Ramos (cell line): ENCODE data around the gene KCTD14.
"Not testable (repeated sequence)": the region's sequence is repeated elsewhere in the genome, so short reads cannot be mapped to it uniquely, and the experiment has no call there.

ENCODE experiments used
- in situ Hi-C: fragments of 300-500 bp; cut with MboI; formaldehyde crosslinking; loops from one replicate; pipeline ENCODE4 v1.14.3; 2022; ENCODE audit warnings: low sequenced_read_pairs; ENCODE audit not compliant: unreplicated experiment

The KCTD14 gene

DNA sequence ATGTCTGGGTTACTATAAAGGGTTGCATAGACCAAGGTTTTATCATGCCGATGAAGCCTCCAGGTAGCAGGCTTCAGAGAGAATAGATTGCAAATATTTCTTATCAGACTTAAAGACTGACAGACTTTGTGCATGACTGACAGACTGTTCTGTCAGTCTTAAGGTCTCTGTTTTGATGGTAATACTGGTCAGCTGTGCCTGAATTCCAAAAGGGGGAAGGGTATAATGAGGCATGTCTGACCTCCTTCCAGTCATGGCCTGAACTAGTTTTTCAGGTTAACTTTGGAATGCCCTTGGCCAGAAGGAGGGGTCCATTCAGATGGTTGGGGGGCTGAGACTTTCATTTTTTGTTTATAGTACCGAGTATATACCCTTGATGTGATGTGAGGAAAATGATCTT is 4.7 kb upstream of the KCTD14 start:
- in situ Hi-C loops = no loop called here

DNA sequence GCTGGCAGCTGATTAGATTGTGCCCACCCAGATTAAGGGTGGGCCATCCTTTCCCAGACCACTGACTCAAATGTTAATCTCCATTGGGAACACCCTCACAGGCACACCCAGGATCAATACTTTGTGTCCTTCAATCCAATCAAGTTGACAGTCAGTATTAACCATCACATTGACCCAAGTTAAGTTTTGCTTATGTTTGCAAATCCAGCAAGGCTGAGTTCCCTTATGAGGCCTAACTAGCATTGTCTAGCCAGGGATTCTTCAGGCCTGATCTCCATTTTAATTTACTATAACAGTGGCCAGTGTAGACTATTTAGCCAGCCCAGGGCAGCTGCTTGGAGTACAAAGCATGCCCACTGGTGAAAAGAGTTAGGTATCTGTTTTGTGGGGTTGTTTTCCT is 2.3 kb upstream of the KCTD14 start:
- in situ Hi-C loops = no loop called here

DNA sequence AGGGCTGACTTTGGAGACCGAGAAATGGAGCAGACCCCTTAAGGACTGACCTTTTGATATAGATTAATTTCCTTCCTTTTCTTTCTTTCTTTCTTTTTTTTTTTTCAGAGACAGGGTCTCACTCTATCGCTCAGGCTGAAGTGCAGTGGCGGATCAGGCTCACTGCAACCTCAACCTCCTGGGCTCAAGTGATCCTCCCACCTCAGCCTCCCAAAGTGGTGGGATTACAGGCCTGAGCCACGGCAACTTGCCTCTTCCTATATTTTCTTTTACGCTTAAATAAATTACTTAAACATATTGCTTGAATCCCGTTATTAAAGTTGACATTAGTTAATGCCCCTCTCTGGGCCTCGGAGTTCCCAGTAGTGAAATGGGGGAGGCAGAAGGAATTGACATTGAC is 350 bp upstream of the KCTD14 start:
- in situ Hi-C loops = no loop called here

- in situ Hi-C loops = no loop called here
Measured at GRCh38 chr11:78021611-78022010, 1.5 kb downstream of the KCTD14 start.

DNA sequence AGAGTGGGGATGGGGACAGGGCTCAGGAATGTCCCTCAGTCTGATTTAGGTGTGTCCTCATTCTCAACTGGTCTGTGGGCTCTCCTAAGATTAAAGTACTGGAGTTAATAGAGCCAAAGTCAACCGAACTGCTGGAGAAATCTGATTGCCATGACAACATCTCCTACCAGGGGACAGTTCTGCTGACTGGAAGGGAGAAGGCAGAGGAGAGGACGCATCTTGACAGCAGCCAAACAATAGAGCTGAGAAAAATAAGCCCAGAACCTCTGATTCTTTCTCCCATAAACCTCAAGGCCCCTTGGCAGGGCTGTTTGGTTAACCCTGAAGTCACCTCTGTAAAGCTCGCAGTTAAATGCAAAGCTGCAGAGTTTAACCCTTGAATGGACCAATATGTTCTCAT is 2.8 kb downstream of the KCTD14 start:
- in situ Hi-C loops = no loop called here

DNA sequence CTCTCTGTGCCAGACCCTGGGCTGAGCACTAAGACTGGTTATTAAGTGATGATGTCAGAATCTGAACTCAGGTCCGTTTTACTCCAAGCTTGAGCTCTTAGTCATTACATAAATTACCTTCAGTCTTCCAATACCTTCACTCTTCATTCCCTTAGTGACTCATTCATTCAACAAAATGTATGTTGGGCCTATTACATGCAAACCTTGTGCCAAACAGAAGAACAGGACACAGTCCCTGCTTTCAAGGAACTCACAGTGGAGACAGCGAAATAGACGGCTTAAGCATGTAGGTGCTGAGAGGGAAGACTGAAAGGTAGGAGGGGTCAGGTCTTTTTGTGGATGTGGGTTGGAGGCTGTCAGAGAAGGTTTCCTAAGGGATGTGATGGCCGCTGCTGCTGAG is 3.3 kb downstream of the KCTD14 start:
- in situ Hi-C loops = no loop called here

GRCh38 chr11:78015878-78016277 is 7.2 kb downstream of the KCTD14 start:
- in situ Hi-C loops = no loop called here

- in situ Hi-C loops = not testable (repeated sequence)
Measured at GRCh38 chr11:78014937-78015520, 8.0 kb downstream of the KCTD14 start.

DNA sequence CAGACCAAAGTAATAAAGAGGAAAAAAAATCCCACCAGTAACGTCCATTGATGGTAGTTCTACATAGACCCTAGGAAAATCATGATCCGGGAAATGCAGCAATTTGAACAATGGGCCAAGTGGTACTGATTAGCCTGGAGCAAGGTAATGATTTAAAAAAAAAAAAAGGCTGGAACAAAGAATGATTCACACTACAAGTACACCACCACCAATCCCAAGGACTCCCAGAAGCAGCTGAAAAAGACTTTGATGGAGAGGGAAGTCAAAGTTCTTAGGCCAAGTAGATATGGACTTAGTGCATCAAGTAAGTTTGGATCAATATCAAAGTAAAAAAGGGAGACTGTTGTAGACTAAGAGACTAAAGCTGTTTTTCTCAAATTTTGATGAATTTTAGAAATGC is 11.8 kb downstream of the KCTD14 start:
- in situ Hi-C loops = no loop called here

DNA sequence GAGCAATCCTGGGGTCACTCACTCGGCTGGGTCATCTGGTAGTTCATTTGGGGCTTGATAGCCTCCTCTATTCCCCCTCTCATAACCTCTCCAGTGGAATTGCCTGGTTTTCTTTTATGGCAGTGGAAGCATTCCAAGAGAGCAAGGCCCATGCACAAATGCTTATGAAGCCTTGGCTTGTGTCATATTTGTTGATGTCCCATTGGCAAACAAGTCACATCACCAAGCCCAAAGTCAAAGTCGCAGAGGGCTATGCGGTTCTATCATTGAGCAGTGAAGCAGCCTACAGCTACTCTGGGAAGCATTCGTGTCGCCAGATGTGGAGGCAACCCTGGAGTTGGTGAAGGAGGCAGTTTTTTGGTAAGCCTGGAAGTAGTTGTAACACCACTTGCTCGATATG is 12.3 kb downstream of the KCTD14 start:
- in situ Hi-C loops = no loop called here

- in situ Hi-C loops = no loop called here
Measured at GRCh38 chr11:78010304-78010703, 12.8 kb downstream of the KCTD14 start.

GRCh38 chr11:78009062-78009461 is 14.0 kb downstream of the KCTD14 start:
- in situ Hi-C loops = no loop called here

DNA sequence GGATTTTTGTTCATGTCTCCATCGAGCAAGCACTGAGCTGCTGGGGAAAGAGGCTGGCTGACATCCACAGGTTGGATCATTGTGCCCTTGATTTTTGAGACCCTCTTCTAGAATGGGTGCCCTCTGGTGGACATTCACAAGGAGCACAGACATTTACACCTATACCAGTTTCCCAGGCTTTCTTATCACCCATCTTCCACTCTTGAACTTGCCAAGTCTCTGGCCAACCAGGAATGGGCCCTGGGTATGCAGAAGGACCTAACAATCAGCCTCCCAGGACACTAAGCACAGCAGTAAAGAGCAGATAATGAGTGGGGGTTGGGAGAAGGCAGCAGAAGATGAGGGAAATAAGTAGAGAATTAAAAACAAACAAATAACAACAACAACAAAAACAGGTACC is 22.9 kb downstream of the KCTD14 start:
- in situ Hi-C loops = no loop called here

GRCh38 chr11:77999446-78000030 is 23.5 kb downstream of the KCTD14 start:
- in situ Hi-C loops = no loop called here

GRCh38 chr11:77994434-77995362 is 28.4 kb downstream of the KCTD14 start, which contains the start of gene INTS4:
Gene INTS4, minus strand, starts transcription at chr11:77994668. Its CDS starts 25 bp downstream, at chr11:77994643.
- in situ Hi-C loops = no loop called here

DNA sequence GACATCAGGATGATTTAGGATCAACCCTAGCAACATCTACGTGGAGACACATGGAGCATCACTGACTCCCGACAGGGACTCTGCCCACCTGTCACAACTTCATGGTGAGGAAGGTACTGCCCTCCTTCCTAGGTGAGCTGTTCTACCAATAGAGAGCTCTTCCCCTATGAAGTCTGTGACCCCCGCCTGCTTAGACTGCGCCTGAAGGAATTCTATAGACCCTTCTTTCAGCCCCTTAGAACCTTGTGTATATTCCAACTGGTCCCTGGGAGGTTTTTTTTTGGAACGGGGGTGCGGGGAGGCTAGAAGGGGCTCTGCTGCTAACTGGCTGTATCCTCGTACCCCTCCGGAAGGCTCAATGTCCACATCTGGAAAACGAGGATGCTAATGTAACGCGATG is 29.2 kb downstream of the KCTD14 start:
- in situ Hi-C loops = no loop called here

DNA sequence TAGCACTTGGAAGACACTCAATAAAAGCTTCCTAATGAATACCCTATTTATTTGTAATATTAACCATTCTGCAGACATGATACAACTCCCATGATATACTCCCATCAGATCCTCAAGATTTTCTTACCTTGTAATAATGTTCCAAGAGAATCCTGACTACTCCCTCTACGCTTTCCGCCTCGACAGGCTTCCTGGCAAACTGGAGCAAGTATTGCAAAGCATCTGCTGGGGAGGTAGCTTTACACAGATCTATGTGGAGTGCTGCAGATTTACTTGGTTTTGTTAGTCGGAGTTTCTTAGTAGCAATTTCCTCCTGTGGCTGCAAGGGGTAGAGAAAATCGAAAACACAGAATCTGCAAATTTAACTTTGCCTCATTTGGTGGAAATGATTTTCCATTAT is 32.1 kb downstream of the KCTD14 start:
- in situ Hi-C loops = no loop called here

DNA sequence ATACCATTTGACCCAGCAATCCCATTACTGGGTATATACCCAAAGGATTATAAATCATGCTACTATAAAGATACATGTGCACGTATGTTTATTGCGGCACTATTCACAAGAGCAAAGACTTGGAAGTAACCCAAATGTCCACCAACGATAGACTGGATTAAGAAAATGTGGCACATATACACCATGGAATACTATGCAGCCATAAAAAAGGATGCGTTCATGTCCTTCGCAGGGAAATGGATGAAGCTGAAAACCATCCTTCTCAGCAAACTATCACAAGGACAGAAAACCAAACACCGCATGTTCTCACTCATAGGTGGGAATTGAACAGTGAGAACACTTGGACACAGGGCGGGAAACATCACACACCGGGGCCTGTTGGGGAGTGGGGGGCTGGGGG is 36.6 kb downstream of the KCTD14 start:
- in situ Hi-C loops = not testable (repeated sequence)

GRCh38 chr11:77981346-77981947 is 41.6 kb downstream of the KCTD14 start:
- in situ Hi-C loops = no loop called here

DNA sequence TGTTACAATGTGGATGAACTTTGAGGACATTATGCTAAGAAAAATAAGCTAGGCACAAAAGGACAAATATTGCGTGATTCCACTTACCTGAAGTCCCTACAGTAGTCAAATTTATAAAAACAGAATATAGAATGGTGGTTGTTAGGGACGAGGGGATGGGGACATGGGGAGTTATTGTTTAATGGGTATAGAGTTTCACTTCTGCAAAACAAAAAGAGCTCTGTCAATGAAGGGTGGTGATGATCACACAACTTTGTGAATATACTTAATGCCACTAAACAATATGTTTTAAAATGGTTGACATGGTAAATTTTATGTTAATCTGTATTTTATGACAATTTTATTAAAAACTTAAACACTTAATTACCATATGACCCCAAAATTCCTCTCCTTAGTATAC is 54.7 kb downstream of the KCTD14 start:
- in situ Hi-C loops = no loop called here

DNA sequence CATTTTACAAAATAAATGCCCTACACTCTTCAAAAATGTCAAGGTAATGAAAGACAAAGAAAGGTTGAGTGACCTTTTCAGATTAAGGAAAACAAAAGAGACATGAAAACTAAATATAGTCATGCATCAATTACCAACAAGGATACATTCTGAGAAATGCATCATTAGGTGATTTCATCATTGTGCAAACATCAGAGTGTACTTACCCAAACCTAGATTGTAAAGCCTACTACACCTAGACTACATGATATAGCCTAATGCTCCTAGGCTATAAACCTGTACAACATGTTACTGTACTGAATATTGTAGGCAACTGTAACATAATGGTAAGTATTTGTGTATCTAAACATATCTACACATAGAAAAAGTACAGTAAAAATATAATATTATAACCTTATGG is 55.3 kb downstream of the KCTD14 start:
- in situ Hi-C loops = no loop called here
